SK-MEL-5 (cell line): ENCODE results near the gene C10orf53. TPM values are rescaled to one million over a fixed set of nuclear protein-coding genes. Genes with fewer than 3 reads are reported as not detected.

Source experiments
- DNase-seq: peaks from one replicate; pipeline ENCODE4 v3.0.0-alpha.2; 2016; ENCODE audit warnings: low read depth, low spot score
- in situ Hi-C: cut with HindIII; loops from 2 replicates; pipeline ENCODE4 v1.10.0; 2016; ENCODE audit warnings: low sequenced_read_pairs, high pct_unique_total_duplicates, low pct_unique_long_range_greater_than_20kb
- polyA plus RNA-seq, 2 experiments: library from polyadenylated mRNA; depleted of rRNA; stranded (reverse); fragments of >200 nt; gene quantifications; 2 replicates each; pipeline ENCODE4 v1.2.3, GENCODE V29; 2015
- total RNA-seq: library from RNA; depleted of rRNA; stranded (reverse); fragments of >200 nt; shearing (Covaris generic); gene quantifications from 2 replicates; pipeline ENCODE4 v1.2.3, GENCODE V29; 2014; rRNA removed

The C10orf53 gene
- not detected in 2 replicates for total RNA-seq
- not detected in 2 replicates for polyA plus RNA-seq (2015; cell fraction: cytosol; rRNA removed)
- polyA plus RNA-seq (2015; cell fraction: nucleus; rRNA removed), result not detected in 2 replicates

GRCh38 chr10:49679480-49679893, at the start of gene C10orf53:
TSS of gene C10orf53 (plus strand) at chr10:49679651. CDS start at chr10:49679698, 47 bp downstream.
- DNase-seq, result peak; percentile 32
- in situ Hi-C loops, result no loop called here

- in situ Hi-C loops, result no loop called here
- no peak for DNase-seq
Observed at GRCh38 chr10:49631975-49632374, 47.5 kb upstream of the C10orf53 start.

GRCh38 chr10:49632406-49633317, 46.8 kb upstream of the C10orf53 start:
- DNase-seq, result no peak
- in situ Hi-C loops, result no loop called here

- in situ Hi-C loops, result no loop called here
Observed at GRCh38 chr10:49633327-49634068, 46.0 kb upstream of the C10orf53 start.

GRCh38 chr10:49634069-49634660, 45.3 kb upstream of the C10orf53 start:
- DNase-seq, result no peak
- in situ Hi-C loops, result no loop called here

More at GRCh38 chr10:49633327-49634068, 46.0 kb upstream of the C10orf53 start:
- no peak for DNase-seq

- in situ Hi-C loops, result no loop called here
- no peak for DNase-seq
Observed at GRCh38 chr10:49642311-49642710, 37.1 kb upstream of the C10orf53 start.

GRCh38 chr10:49643241-49644034, 36.0 kb upstream of the C10orf53 start:
- in situ Hi-C loops, result no loop called here
- no peak for DNase-seq

GRCh38 chr10:49644035-49644646, 35.3 kb upstream of the C10orf53 start:
- in situ Hi-C loops, result no loop called here
- DNase-seq, result no peak

GRCh38 chr10:49645417-49645816, 34.0 kb upstream of the C10orf53 start:
- peak; percentile 14 for DNase-seq
- in situ Hi-C loops, result no loop called here

- in situ Hi-C loops, result no loop called here
- no peak for DNase-seq
Observed at GRCh38 chr10:49645871-49646870, 33.3 kb upstream of the C10orf53 start.

GRCh38 chr10:49647554-49647953, 31.9 kb upstream of the C10orf53 start:
- no peak for DNase-seq
- in situ Hi-C loops, result no loop called here

- in situ Hi-C loops, result no loop called here
- no peak for DNase-seq
Observed at GRCh38 chr10:49647985-49648795, 31.3 kb upstream of the C10orf53 start.

GRCh38 chr10:49649294-49649693, 30.2 kb upstream of the C10orf53 start:
- no peak for DNase-seq
- in situ Hi-C loops, result no loop called here

GRCh38 chr10:49649936-49650723, 29.3 kb upstream of the C10orf53 start:
- in situ Hi-C loops, result no loop called here
- DNase-seq, result no peak

- DNase-seq, result no peak
- in situ Hi-C loops, result no loop called here
Observed at GRCh38 chr10:49650724-49651034, 28.8 kb upstream of the C10orf53 start.
